Omental fat pad (tissue), 4 donors: ENCODE data around the gene NELL1. TPM values are rescaled to one million over a fixed set of nuclear protein-coding genes. Genes with fewer than 3 reads are reported as not detected.

ENCODE experiments used
- ATAC-seq: fragments of 150-250 bp; one replicate; pipeline ENCODE4 v1.9.1; 2016; ENCODE audit warnings: mild to moderate bottlenecking, moderate library complexity; ENCODE audit not compliant: low FRiP score
- DNase-seq: peaks from one replicate; pipeline ENCODE4 v3.0.0-alpha.2; 2019; ENCODE audit warnings: low spot score
- total RNA-seq, 4 donors: library from RNA; depleted of rRNA; stranded (reverse); fragments of >200 nt; gene quantifications; one replicate each; pipeline ENCODE4 v1.1.0, GENCODE V29; 2016
- TF ChIP-seq, protein P1 (sequence below), 3 donors: fragments of 450-650 bp; IDR thresholded peaks; one replicate each; pipeline ENCODE4 v1.5.1; 2016 to 2017; ENCODE audit warnings: antibody characterized with exemption in 3 of 3, mild to moderate bottlenecking in 3 of 3, moderate library complexity in 2 of 3

The NELL1 gene
- total RNA-seq, 4 donors from 2014 or later = 0.48 to 1.3 TPM; not detected in 2

DNA sequence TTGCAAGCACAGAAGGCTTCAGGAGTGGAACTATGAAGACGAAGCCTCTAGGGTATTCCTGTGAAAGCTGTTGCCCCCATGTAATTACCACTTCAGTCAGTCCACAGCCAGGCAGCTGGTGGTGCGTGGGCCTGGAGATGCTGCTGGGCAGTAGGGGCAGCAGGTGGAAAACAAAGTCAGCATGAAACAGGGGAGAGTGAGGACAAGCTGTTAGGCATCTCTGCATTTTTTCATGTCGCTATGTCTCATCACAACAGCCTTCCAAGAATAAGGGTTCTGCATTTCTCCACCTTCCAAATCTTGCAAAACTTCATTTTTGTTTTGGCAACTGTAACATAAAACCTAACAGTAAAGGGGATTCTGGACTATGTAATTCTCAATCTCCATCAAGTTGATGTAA, 757.5 kb downstream of the NELL1 start:
- DNase-seq (no peak), ATAC-seq (no peak)
- TF ChIP-seq, protein P1, sequence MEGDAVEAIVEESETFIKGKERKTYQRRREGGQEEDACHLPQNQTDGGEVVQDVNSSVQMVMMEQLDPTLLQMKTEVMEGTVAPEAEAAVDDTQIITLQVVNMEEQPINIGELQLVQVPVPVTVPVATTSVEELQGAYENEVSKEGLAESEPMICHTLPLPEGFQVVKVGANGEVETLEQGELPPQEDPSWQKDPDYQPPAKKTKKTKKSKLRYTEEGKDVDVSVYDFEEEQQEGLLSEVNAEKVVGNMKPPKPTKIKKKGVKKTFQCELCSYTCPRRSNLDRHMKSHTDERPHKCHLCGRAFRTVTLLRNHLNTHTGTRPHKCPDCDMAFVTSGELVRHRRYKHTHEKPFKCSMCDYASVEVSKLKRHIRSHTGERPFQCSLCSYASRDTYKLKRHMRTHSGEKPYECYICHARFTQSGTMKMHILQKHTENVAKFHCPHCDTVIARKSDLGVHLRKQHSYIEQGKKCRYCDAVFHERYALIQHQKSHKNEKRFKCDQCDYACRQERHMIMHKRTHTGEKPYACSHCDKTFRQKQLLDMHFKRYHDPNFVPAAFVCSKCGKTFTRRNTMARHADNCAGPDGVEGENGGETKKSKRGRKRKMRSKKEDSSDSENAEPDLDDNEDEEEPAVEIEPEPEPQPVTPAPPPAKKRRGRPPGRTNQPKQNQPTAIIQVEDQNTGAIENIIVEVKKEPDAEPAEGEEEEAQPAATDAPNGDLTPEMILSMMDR (IDR thresholded peaks at IDR 0.05) = no peak

DNA sequence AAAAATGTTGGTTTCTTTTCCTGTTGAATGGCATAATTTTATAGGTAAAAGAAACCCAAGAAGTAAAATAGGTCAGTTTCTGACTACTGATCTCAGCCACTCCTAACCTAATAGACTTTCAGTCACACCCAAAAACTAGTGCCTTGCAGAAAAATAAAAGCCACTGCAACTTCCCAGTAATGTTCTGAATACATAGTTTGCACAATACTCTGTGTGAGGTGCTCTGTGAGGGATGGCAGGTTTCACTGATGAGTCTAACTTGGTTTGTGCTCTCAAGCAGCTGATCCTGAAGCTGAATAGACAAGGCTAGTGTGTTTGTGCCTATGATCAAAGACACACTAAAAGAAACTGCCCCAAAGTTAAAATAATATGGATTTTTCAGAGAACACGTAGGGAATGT, 758.3 kb downstream of the NELL1 start:
- TF ChIP-seq, protein P1 (IDR thresholded peaks at IDR 0.05) = no peak
- ATAC-seq = no peak
- DNase-seq = no peak

DNA sequence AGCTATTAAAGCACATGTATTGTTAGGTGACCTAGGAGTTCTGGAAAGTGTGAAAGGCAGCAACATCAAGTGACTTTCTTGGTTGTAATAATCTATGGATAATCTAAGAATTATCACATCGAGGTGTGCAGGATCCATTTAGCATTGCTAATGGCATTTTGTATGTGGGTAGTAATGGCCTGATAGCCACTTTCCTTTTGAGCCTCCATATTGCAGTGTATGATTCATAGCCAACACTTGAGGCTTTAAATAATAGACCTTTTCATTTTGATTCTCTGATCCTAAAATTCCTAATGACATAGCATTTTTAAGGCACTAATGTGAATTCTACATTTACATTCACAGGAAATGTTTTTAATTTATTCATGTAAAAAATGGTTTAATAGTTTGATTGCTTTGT, 759.4 kb downstream of the NELL1 start:
- ATAC-seq (no peak), DNase-seq (no peak)
- TF ChIP-seq, protein P1 (IDR thresholded peaks at IDR 0.05) = no peak

DNA sequence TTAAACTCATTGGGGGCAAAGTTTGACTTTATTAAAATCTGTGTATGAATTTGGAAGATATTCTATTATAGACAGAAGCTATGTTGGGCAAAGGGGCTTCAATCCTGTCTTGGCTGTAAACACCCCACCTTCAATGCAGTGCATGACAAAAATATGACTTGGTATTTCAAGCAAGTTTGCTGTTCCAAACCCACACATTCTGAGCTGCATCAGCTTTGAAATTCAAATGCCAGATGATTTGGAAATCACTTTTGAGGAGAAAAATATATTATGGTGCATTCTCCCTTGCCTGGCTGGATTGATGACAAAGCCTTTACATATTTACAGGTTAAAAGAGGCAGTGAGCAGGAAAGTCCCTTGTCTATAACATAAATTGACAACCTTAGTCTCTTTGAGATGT, 760.0 kb downstream of the NELL1 start:
- TF ChIP-seq, protein P1 (IDR thresholded peaks at IDR 0.05) = no peak
- DNase-seq (no peak), ATAC-seq (no peak)

DNA sequence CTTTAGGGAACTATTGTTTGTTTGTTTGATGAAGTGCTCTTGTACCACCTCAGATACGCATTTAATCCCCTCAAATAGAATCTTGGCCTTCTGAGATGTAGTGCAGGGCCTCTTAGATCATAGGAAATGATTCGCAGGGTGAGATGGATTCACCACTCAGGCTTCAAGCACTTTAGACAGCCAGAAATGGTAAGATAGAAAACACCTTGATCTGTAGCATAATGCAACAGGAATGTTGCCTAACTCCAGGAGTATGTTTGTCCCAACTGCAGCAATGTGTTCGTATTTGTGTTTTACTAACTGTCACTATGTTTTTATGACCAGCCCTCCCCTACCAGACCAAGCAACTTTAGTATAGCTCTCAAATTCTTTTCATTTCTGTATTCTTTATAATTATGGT, 761.2 kb downstream of the NELL1 start:
- DNase-seq (no peak), ATAC-seq (no peak)
- TF ChIP-seq, protein P1 (IDR thresholded peaks at IDR 0.05) = no peak

DNA sequence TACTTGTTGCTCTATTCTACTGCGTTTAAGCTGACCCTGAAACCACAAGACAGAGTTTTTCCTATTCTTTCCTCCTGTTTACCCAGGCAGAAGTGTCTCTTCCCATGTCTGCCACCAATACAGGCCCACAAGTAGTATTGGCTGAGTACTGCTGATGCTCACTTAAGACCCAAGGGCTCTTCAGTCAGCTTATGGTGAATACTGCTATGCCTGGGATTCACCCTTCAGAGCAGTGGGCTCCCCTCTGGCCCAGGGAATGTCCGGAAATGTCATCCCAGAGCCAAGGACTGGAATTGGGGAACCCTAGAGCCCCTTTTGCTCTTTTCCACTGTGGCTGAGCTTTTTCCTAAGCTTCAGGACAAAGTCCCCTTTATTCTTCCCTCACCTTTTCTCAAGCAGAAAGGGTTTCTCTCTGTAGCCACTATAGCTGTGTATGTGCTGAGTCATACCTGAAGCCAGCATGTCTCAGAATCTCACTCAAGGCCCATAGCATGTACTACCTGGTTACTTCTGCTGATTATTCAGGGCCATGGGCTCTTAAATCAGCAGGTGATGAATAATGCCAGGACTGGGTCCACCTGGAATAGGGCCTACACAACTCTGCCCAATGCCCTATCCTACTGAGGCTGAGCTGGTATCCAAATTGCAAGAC, 777.7 kb downstream of the NELL1 start:
- TF ChIP-seq, protein P1 (IDR thresholded peaks at IDR 0.05) = no peak
- no peak for DNase-seq
- no peak for ATAC-seq

DNA sequence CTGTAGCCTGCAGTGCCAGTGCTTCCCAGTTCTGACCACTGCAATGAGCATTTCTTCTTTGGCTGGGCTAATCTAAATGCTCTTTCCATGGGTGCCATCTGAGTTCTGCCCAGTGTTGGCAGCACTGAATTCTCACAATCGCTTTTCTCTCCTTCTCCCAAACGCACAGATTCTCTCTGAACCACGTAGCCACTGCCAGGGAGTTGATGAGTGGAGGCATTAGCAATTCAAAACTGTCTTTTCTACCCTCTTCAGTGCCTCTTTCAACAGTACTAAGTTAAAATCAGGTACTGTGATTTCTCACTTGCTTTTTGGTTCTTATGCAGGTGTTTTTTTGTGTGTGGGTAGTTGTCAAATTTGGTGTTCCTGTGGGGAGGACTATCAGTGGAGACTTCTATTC, 778.5 kb downstream of the NELL1 start:
- no peak for ATAC-seq
- TF ChIP-seq, protein P1 (IDR thresholded peaks at IDR 0.05) = no peak
- DNase-seq = no peak
